Measurements from ENCODE around the gene RAB9A. TPM values are rescaled to one million over a fixed set of nuclear protein-coding genes. Genes with fewer than 3 reads are reported as not detected.

RAB9A gene
- total and polyA plus RNA-seq, 2 of the 8 experiments (the other 6 are each of a cell fraction or from before 2014, with no cell fraction given): 21.8 to 34.0 TPM

DNA sequence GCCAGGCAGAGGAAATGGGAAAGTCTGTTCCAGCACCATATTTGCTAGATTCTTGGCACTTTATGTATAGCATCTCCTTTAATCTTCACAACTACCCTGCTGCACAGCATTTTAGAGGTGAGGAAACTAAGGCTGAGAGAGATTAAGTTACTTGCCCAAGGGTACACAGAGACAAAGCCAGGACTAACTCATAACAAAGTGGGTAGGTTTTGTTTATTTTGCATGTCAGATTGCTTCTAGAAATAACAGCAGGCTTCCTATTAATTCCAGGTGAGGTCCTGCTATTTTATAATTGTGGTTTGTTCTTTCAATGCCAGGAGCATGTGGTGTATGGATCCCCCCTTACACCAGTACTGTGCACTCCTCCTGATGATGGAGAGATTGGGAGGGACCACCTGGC is 21.0 kb upstream of the RAB9A start:
- H4K91ac ChIP-seq (replicated peaks; ENCODE audit: insufficient read length, low read length): no peak overlapping the region
- H2AK5ac ChIP-seq (ENCODE audit: low read depth, low read length): no peak overlapping the region
- no peaks in the 10 kb centered on the region for H3K79me1 ChIP-seq (ENCODE audit: low read depth, low read length)
- no peaks in the 10 kb centered on the region for H3K79me2 ChIP-seq (ENCODE audit: control insufficient read depth in 1 of 2, insufficient read depth in 2 of 2, low read length in 2 of 2)
- H3K9ac ChIP-seq (replicated peaks in 1 of 4; ENCODE audit: extremely low read depth in 1 of 4, low read depth in 3 of 4, low read length in 3 of 4): no peak overlapping the region
- H2BK5ac ChIP-seq (ENCODE audit: low read depth, low read length): no peak overlapping the region
- H2BK12ac ChIP-seq (ENCODE audit: low read depth, low read length): no peak overlapping the region
- no peak for DNase-seq (ENCODE audit: low read depth in 1 of 2, low spot score in 2 of 2)
- no peak overlapping the region for H3K4me2 ChIP-seq (ENCODE audit: insufficient read depth in 1 of 2, low read depth in 2 of 2, low read length in 2 of 2)
- no peak overlapping the region for H3K23ac ChIP-seq (ENCODE audit: insufficient read length)
- H3K23me2 ChIP-seq (ENCODE audit: low read depth, low read length): no peaks in the 10 kb centered on the region
- no peak overlapping the region for H2AFZ ChIP-seq (ENCODE audit: low read length)
- no peaks in the 10 kb centered on the region for H3K27me3 ChIP-seq (replicated peaks in 1 of 4; ENCODE audit: control insufficient read depth in 3 of 4, extremely low read depth in 1 of 4, insufficient read depth in 3 of 4, low read length in 3 of 4)
- no peak for FAIRE-seq
- H3K18ac ChIP-seq (ENCODE audit: extremely low read depth, low read length): no peak overlapping the region
- H3K27ac ChIP-seq (ENCODE audit: low read depth, low read length): no peak overlapping the region
- no peak overlapping the region for H2BK120ac ChIP-seq (replicated peaks; ENCODE audit: low read depth, low read length)
- peaks cover 0 to 3% (median 0%) of the 10 kb centered on the region in 4 experiments; a peak in 4 of 8 replicates for H3K36me3 ChIP-seq (ENCODE audit: control insufficient read depth in 2 of 4, insufficient read depth in 4 of 4, low read length in 3 of 4)
- no peak overlapping the region for H4K5ac ChIP-seq (ENCODE audit: insufficient read length, low read depth, low read length)
- no peak overlapping the region for H3K14ac ChIP-seq (ENCODE audit: insufficient read length)
- no peaks in the 10 kb centered on the region for H3K4me1 ChIP-seq (replicated peaks in 1 of 4; ENCODE audit: control insufficient read depth in 3 of 4, insufficient read depth in 4 of 4, low read length in 3 of 4)
- CTCF ChIA-PET (ENCODE audit: partially characterized antibody): interaction anchor here (0.6 kb wide), 1 partner anchor 18 kb away, joined by 3 read pairs; no protein-coding TSS in a partner anchor
- no peaks in the 10 kb centered on the region for H4K20me1 ChIP-seq (replicated peaks in 1 of 2; ENCODE audit: control insufficient read depth in 1 of 2, insufficient read depth in 2 of 2, low read length in 2 of 2)
- POLR2A ChIA-PET (ENCODE audit: partially characterized antibody): no interaction called here
- no peak overlapping the region for H3K56ac ChIP-seq (replicated peaks; ENCODE audit: insufficient read length, low read depth, low read length)
- no peak overlapping the region for H3K4ac ChIP-seq (replicated peaks; ENCODE audit: insufficient read length, low read depth, low read length)
- H2BK20ac ChIP-seq (ENCODE audit: low read length): no peak overlapping the region
- H4K8ac ChIP-seq (ENCODE audit: extremely low read depth, insufficient read depth, low read length): no peak overlapping the region
- H3K4me3 ChIP-seq (ENCODE audit: extremely low read depth in 1 of 4, insufficient read depth in 2 of 4, low read depth in 3 of 4, low read length in 4 of 4): no peak overlapping the region
- H3K9me3 ChIP-seq (ENCODE audit: insufficient read depth in 2 of 2, low read depth in 1 of 2, low read length in 1 of 2): no peaks in the 10 kb centered on the region
- H2BK15ac ChIP-seq (ENCODE audit: low read length): no peak overlapping the region
- no peak for TF ChIP-seq CTBP2 (IDR thresholded peaks at IDR 0.05; ENCODE audit: borderline replicate concordance, insufficient read depth, insufficient read length, low read length)
- no peak for TF ChIP-seq SP2 (IDR thresholded peaks at IDR 0.05; ENCODE audit: low read length)
- TF ChIP-seq RBBP5 (IDR thresholded peaks at IDR 0.05; ENCODE audit: borderline replicate concordance, low read depth, low read length): no peak

Measured in H1 (cell line).